Keratinocyte (primary cell): ENCODE results near the gene NAV3.

Experiments
- CTCF ChIP-seq, 3 experiments: IDR thresholded peaks in 1 of 3; conservative IDR thresholded peaks in 1 of 3; optimal IDR thresholded peaks in 1 of 3; 2 replicates in 2 of 3; 3 replicates in 1 of 3; pipeline versions ENCODE3 to v1.5.1; 2011; ENCODE audit warnings: low read length in 3 of 3, mild to moderate bottlenecking in 3 of 3, moderate library complexity in 2 of 3, control low read depth in 1 of 3, inconsistent platforms in 1 of 3; ENCODE audit not compliant: insufficient read depth in 2 of 3; ENCODE audit errors: extremely low read depth in 1 of 3
- EZH2 ChIP-seq: IDR thresholded peaks from one replicate; pipeline ENCODE4 v1.6.1; 2012; ENCODE audit warnings: inconsistent platforms, mild to moderate bottlenecking, low read length, moderate library complexity

GRCh38 chr12:77800501-77800900 lies 30.2 kb upstream of the NAV3 start:
- TF ChIP-seq CTCF (optimal IDR thresholded peaks at IDR 0.05 in 1 of 3, IDR thresholded peaks at IDR 0.05 in 1 of 3, conservative IDR thresholded peaks at IDR 0.05 in 1 of 3; ENCODE audit: extremely low read depth in 1 of 3, insufficient read depth in 2 of 3, low read length in 3 of 3) (no peak), EZH2 (no peak)
